Ishikawa (cell line): Measurements from ENCODE around the gene CRYGN.

Experiments used
- EP300 ChIP-seq: IDR thresholded peaks from 2 replicates; pipeline ENCODE4 v1.6.1; 2012; ENCODE audit warnings: borderline replicate concordance
- TAF1 ChIP-seq: IDR thresholded peaks from 2 replicates; pipeline ENCODE4 v1.6.1; 2012; ENCODE audit warnings: low read depth, mild to moderate bottlenecking
- YY1 ChIP-seq: IDR thresholded peaks from 2 replicates; pipeline ENCODE4 v1.6.1; 2012; ENCODE audit warnings: low read depth
- ZBTB7A ChIP-seq: IDR thresholded peaks from 2 replicates; pipeline ENCODE4 v1.6.1; 2012; ENCODE audit warnings: low read depth
- TF ChIP-seq, protein P1 (sequence below): IDR thresholded peaks from 2 replicates; pipeline ENCODE4 v1.6.1; 2012

DNA sequence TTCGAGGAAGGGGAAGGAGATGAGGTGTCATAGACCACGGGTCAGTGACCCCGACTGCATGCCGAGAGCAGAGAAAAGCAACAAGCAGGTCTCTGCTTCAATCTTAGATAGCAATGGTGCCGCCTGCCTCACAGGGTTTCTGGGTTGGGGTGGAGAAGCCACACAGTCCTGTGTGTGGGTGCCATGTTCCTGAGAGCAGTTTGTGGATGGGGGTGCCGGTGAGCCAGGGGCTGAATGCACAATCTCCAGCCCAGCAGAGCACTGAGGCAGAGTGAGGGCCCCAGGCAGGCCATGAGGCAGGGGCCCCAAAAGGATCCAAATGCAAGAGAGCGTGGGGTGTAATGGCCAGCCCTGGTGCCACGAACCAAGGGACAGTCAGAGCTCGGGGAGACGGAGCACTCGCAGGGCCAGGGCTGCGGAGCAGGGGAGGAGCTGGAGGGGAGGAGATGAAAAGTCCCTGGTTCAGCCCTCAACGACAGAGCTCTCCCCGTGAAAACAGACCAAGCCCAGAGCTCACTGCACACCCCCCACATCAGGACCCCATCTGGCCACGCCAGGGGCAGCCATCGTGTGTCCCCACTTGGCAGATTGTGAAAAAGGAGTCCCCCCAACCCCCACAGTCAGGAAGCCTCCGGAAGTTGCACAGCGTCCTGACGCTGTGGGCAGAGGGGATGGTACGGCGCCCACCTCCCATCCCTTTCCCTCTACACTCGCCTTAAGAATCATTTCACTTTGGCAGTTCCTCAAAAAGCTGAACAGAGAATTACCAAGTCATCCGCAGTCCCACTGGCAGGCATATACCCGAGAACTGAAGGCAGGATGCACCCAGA lies 50.0 kb downstream of the CRYGN start:
- TF ChIP-seq YY1 (no peak), EP300 (no peak), ZBTB7A (no peak), TAF1 (no peak)
- TF ChIP-seq, protein P1, sequence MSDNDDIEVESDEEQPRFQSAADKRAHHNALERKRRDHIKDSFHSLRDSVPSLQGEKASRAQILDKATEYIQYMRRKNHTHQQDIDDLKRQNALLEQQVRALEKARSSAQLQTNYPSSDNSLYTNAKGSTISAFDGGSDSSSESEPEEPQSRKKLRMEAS = no peak
